HL-60/S4 treated with phorbol 12-myristate 13-acetate at 8.2 ng/mL for 4 days and 3 days (cell line): Measurements from ENCODE around the gene FES.
"Not testable (repeated sequence)": the region's sequence is repeated elsewhere in the genome, so short reads cannot be mapped to it uniquely, and the experiment has no call there.

Experiments used
- in situ Hi-C: fragments of 300-500 bp; cut with MboI; formaldehyde crosslinking; loops from 2 replicates; pipeline ENCODE4 v1.15.0; 2022; ENCODE audit warnings: low sequenced_read_pairs

The FES gene

GRCh38 chr15:90907051-90907660 is 22.9 kb downstream of the FES start:
- in situ Hi-C loops, result no loop called here

- in situ Hi-C loops, result no loop called here
Observed at GRCh38 chr15:90907838-90908507, 23.7 kb downstream of the FES start.

- in situ Hi-C loops, result not testable (repeated sequence)
Observed at GRCh38 chr15:90909449-90909848, 25.1 kb downstream of the FES start.

- in situ Hi-C loops, result no loop called here
Observed at GRCh38 chr15:90909976-90910375, 25.7 kb downstream of the FES start.

- in situ Hi-C loops, result no loop called here
Observed at GRCh38 chr15:90910441-90911301, 26.4 kb downstream of the FES start.

- in situ Hi-C loops, result no loop called here
Observed at GRCh38 chr15:90911302-90911623, 27.0 kb downstream of the FES start.

- in situ Hi-C loops, result no loop called here
Observed at GRCh38 chr15:90911906-90912769, 27.8 kb downstream of the FES start.

GRCh38 chr15:90912770-90913075 is 28.4 kb downstream of the FES start:
- in situ Hi-C loops, result no loop called here

- in situ Hi-C loops, result no loop called here
Observed at GRCh38 chr15:90913398-90913944, 29.2 kb downstream of the FES start.

- in situ Hi-C loops, result no loop called here
Observed at GRCh38 chr15:90914305-90915080, 30.2 kb downstream of the FES start.

- in situ Hi-C loops, result no loop called here
Observed at GRCh38 chr15:90915216-90915807, 31.0 kb downstream of the FES start.

- in situ Hi-C loops, result no loop called here
Observed at GRCh38 chr15:90915808-90916440, 31.6 kb downstream of the FES start.

- in situ Hi-C loops, result no loop called here
Observed at GRCh38 chr15:90916461-90916860, 32.2 kb downstream of the FES start.

GRCh38 chr15:90917569-90917968 is 33.3 kb downstream of the FES start:
- in situ Hi-C loops, result no loop called here

GRCh38 chr15:90918034-90918788 is 33.9 kb downstream of the FES start:
- in situ Hi-C loops, result no loop called here

GRCh38 chr15:90918835-90919234 is 34.5 kb downstream of the FES start:
- in situ Hi-C loops, result no loop called here

- in situ Hi-C loops, result no loop called here
Observed at GRCh38 chr15:90921887-90922286, 37.6 kb downstream of the FES start.

GRCh38 chr15:90922712-90923322 is 38.5 kb downstream of the FES start:
- in situ Hi-C loops, result not testable (repeated sequence)
